Astrocyte of the spinal cord (primary cell): ENCODE data around the gene ELOVL3.
"Not testable (repeated sequence)": the region's sequence is repeated elsewhere in the genome, so short reads cannot be mapped to it uniquely, and the experiment has no call there.

ENCODE experiments used
- DNase-seq: peaks from one replicate; pipeline ENCODE4 v3.0.0; 2011; ENCODE audit warnings: low read depth, low spot score
- H3K4me3 ChIP-seq: 2 replicates; pipeline ENCODE4 v1.5.1; 2011; ENCODE audit warnings: low read depth, mild to moderate bottlenecking, low read length, moderate library complexity
- in situ Hi-C: cut with HindIII; loops from 2 replicates; pipeline ENCODE4 v1.10.0; 2017; ENCODE audit warnings: low sequenced_read_pairs
- TF ChIP-seq, protein P1 (sequence below): IDR thresholded peaks from 2 replicates; pipeline ENCODE4 v1.5.1; 2012; ENCODE audit warnings: low read depth, mild to moderate bottlenecking, low read length, inconsistent platforms

Gene ELOVL3

DNA sequence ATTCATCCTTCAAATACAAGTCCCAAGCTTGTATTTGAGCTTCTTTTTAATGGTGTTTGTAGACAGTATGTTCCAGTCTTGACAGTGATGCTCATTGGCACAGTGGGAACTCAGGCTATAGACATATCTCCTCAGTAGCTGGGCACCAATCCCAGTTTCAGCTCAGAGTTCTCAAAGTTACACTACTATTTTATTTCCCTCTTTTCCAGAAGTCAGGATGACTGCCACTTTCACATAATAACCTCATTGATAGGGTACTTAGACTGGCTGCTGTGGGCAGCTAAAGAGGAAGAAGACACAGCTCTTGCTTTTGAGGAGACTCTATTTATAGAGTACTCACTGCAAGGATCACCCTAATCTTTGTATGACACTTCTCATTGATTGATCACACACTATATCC, 21.6 kb downstream of the ELOVL3 start:
- in situ Hi-C loops, result no loop called here
- no peak for DNase-seq
- TF ChIP-seq, protein P1, sequence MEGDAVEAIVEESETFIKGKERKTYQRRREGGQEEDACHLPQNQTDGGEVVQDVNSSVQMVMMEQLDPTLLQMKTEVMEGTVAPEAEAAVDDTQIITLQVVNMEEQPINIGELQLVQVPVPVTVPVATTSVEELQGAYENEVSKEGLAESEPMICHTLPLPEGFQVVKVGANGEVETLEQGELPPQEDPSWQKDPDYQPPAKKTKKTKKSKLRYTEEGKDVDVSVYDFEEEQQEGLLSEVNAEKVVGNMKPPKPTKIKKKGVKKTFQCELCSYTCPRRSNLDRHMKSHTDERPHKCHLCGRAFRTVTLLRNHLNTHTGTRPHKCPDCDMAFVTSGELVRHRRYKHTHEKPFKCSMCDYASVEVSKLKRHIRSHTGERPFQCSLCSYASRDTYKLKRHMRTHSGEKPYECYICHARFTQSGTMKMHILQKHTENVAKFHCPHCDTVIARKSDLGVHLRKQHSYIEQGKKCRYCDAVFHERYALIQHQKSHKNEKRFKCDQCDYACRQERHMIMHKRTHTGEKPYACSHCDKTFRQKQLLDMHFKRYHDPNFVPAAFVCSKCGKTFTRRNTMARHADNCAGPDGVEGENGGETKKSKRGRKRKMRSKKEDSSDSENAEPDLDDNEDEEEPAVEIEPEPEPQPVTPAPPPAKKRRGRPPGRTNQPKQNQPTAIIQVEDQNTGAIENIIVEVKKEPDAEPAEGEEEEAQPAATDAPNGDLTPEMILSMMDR, result no peak
- H3K4me3 ChIP-seq, result no peak overlapping the region

GRCh38 chr10:102252508-102252907, 26.4 kb downstream of the ELOVL3 start:
- DNase-seq, in situ Hi-C loops, H3K4me3 ChIP-seq: not testable (repeated sequence)

GRCh38 chr10:102254426-102254825, 28.3 kb downstream of the ELOVL3 start:
- in situ Hi-C loops, result no loop called here
- DNase-seq, result no peak
- H3K4me3 ChIP-seq, result no peak overlapping the region
- TF ChIP-seq, protein P1, result no peak

- no peak overlapping the region for H3K4me3 ChIP-seq
- TF ChIP-seq, protein P1, result no peak
- in situ Hi-C loops, result no loop called here
- DNase-seq, result no peak
Measured at GRCh38 chr10:102255404-102255803, 29.3 kb downstream of the ELOVL3 start.

DNA sequence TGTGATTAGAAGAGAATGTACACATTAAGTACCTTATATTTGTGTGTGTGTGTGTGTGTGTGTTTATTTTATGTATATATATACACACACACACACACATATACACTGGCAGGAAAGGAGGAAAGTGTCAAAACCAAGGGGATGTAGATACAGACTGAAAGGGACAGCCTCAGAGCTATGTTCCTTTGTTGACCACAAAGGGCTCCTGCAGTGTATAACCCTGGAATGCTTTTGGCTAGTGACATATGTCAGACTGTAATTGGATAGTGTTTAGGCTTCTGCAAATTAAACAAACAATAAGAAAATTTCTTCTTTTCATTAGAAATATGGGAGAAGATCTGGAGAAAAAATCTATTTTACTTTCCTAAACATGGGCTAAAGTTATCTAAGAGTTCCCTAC, 35.1 kb downstream of the ELOVL3 start:
- no peak overlapping the region for H3K4me3 ChIP-seq
- TF ChIP-seq, protein P1, result no peak
- DNase-seq, result no peak
- in situ Hi-C loops, result no loop called here

GRCh38 chr10:102261842-102262241, 35.7 kb downstream of the ELOVL3 start:
- TF ChIP-seq, protein P1, result no peak
- in situ Hi-C loops, result no loop called here
- no peak overlapping the region for H3K4me3 ChIP-seq
- no peak for DNase-seq

DNA sequence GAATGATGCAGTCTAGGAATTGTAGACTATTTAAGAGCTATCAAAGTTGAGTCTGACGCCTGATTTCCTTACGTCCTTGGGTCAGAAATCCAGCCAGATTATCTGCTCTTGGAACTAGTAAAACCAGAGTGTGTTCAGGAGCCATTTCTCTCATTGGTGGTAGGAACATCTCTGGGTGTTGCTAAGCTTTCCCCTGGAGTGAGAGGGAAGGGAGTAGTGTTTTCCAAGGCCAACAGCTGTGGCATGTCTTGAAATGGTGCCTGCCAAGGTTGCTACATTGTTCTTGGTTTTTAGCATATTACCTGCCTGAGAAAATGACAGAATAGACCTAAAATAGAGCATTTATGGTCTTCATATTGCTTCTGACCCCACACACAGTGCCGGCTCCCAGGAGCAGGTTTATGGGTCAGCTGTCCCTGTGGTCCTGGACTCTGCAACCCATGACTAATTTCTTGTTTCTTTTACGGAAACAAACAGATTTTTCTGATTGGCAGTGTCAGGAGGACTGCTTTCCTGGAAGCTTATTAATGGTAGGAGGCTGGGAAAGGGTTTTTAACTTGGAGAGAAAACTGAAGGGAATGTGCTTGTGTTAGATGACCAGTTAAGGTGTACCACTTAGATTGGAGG, 36.8 kb downstream of the ELOVL3 start:
- TF ChIP-seq, protein P1, result no peak
- peak; percentile 19 for DNase-seq
- in situ Hi-C loops, result no loop called here
- no peak overlapping the region for H3K4me3 ChIP-seq
